Lung (tissue), 12 donors: ENCODE results near the gene HAPSTR1. TPM values are rescaled to one million over a fixed set of nuclear protein-coding genes. Genes with fewer than 3 reads are reported as not detected.

Experiments used
- ATAC-seq: fragments of 200-7000 bp; cut with Tn5 transposase; one replicate; pipeline ENCODE4 v1.9.1; 2020; ENCODE audit warnings: moderate number of reproducible peaks; ENCODE audit not compliant: insufficient read depth, low FRiP score
- DNase-seq, 3 donors: peaks; one replicate each; pipeline ENCODE4 v3.0.0-alpha.2; 2013 to 2017
- H3K27ac ChIP-seq, 2 donors: one replicate each; pipeline ENCODE4 v1.5.1; 2013; ENCODE audit warnings: mild to moderate bottlenecking in 2 of 2, moderate library complexity in 2 of 2, control low read depth in 1 of 2, inconsistent platforms in 1 of 2, low read depth in 1 of 2, low read length in 1 of 2
- H3K27me3 ChIP-seq, 3 donors: one replicate each; pipeline ENCODE4 v1.5.1; 2013; ENCODE audit warnings: low read length in 2 of 3; ENCODE audit not compliant: control insufficient read depth in 3 of 3, insufficient read depth in 3 of 3
- H3K36me3 ChIP-seq, 4 donors: one replicate each; pipeline ENCODE4 v1.5.1; 2013; ENCODE audit warnings: low read length in 4 of 4, mild to moderate bottlenecking in 1 of 4, moderate library complexity in 1 of 4; ENCODE audit not compliant: control insufficient read depth in 4 of 4, insufficient read depth in 4 of 4
- H3K4me1 ChIP-seq, 5 donors: one replicate each; pipeline ENCODE4 v1.5.1; 2013; ENCODE audit warnings: low read length in 5 of 5, mild to moderate bottlenecking in 2 of 5, moderate library complexity in 1 of 5; ENCODE audit not compliant: control insufficient read depth in 5 of 5, insufficient read depth in 5 of 5
- H3K4me3 ChIP-seq: one replicate; pipeline ENCODE4 v1.5.1; 2013; ENCODE audit warnings: mild to moderate bottlenecking, control low read depth, moderate library complexity
- H3K9ac ChIP-seq, 2 donors: one replicate each; pipeline ENCODE4 v1.5.1; 2013; ENCODE audit warnings: low read length in 2 of 2, control low read depth in 1 of 2; ENCODE audit not compliant: insufficient read depth in 1 of 2
- H3K9me3 ChIP-seq, 4 donors: one replicate each; pipeline ENCODE4 v1.5.1; 2013; ENCODE audit warnings: low read length in 3 of 4, mild to moderate bottlenecking in 1 of 4, moderate library complexity in 1 of 4; ENCODE audit not compliant: control insufficient read depth in 4 of 4, insufficient read depth in 3 of 4
- WGBS, 2 donors: extraction: QIAGEN DNeasy Blood & Tissue Kit; methylation state at CpG; one replicate each; pipeline ENCODE4 v1.1.7; 2013; 5-methylcytosine and 5-hydroxymethylcytosine counted together
- polyA plus RNA-seq, 2 donors: library from polyadenylated mRNA; stranded (reverse); fragments of 200-250 nt; gene quantifications; one replicate each; pipeline ENCODE4 v1.2.1, GENCODE V29; 2013
- total RNA-seq, 2 donors: library from RNA; depleted of rRNA in 1 of 2; stranded (reverse); fragments of >200 nt in 1 of 2; gene quantifications; one replicate each; pipeline ENCODE4 v1.2.1, GENCODE V29; 2014 to 2021
- TF ChIP-seq, protein P1 (sequence below): IDR thresholded peaks from 2 replicates; pipeline ENCODE4 v1.5.1; 2012; ENCODE audit warnings: mild to moderate bottlenecking; ENCODE audit errors: control extremely low read depth, extremely low read depth
- donor health status: control.
- donor health status: control.
- donor health status: Bipolar disorder and iron deficiency.
- donor health status: healthy.
- donor health status: DM: yes; HTN: yes; CAD: no.

Gene HAPSTR1
- total and polyA plus RNA-seq, 4 donors, result 10.1 to 81.7 (median 40.6) TPM

DNA sequence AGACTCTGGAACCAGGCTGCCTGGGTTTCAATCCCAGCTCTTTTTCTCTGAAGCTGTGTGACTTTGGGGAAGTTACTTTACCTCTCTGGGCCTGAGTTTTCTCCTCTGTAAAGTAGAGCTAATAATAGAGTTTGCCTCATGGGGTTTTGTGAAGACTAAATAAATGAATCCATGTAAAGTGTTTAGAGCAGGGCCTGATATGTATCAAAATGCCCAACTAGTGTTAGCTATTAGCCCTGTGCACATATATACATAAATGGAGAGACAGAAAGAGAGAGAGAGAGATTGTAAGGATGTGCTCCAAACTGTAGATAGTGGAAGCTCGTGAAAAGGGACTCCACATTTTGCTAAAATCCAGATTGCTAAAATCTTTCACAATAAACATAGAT, 44.8 kb upstream of the HAPSTR1 start:
- Histone ChIP-seq H3K9ac (no peak overlapping the region), H3K27ac (no peak overlapping the region), H3K36me3 (no peaks in the 10 kb centered on the region), H3K4me3 (no peak overlapping the region), H3K27me3 (no peaks in the 10 kb centered on the region), H3K4me1 (peaks cover 0 to 10% (median 0%) of the 10 kb centered on the region in 5 donors), H3K9me3 (peaks cover 0 to 4% (median 1%) of the 10 kb centered on the region in 4 donors)
- DNase-seq (no peak), ATAC-seq (no peak)
- TF ChIP-seq, protein P1, sequence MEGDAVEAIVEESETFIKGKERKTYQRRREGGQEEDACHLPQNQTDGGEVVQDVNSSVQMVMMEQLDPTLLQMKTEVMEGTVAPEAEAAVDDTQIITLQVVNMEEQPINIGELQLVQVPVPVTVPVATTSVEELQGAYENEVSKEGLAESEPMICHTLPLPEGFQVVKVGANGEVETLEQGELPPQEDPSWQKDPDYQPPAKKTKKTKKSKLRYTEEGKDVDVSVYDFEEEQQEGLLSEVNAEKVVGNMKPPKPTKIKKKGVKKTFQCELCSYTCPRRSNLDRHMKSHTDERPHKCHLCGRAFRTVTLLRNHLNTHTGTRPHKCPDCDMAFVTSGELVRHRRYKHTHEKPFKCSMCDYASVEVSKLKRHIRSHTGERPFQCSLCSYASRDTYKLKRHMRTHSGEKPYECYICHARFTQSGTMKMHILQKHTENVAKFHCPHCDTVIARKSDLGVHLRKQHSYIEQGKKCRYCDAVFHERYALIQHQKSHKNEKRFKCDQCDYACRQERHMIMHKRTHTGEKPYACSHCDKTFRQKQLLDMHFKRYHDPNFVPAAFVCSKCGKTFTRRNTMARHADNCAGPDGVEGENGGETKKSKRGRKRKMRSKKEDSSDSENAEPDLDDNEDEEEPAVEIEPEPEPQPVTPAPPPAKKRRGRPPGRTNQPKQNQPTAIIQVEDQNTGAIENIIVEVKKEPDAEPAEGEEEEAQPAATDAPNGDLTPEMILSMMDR, result no peak
- 97 to 100% methylated on average over 1 of the region's 1 CpG for WGBS, 2 donors

DNA sequence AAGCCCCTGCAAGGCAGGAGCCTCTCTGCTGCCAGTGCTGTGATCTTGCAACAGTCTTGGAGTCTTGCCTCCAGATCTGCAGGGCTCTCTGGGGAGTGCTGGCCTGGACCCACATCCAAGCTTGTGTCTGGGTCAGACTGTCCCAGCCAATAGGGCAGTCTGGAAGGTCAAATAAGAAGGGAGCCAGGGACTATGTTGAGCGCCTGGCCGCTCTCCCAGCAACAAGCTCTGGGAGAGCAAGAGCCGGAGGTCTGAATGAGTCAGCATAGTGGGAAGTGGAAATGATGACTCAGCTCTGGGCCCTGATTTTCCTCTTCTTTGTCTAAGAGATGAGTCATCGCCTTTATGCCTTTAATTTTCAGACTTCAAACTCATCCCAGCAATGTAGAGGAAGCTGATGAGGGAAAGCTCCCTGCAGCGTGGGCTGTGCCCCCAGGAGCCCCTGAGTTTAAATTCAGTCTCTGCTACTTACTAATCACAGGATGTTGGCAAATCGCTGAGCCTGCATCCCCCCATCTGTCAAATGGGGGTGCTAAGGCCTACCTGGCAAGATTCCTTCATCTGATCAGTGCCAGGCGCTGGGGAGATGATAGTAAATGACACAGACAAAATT, 43.6 kb upstream of the HAPSTR1 start:
- Histone ChIP-seq H3K27ac (peak overlapping the region; percentile 74 to 79), H3K9ac (no peak overlapping the region), H3K27me3 (no peaks in the 10 kb centered on the region), H3K9me3 (peaks cover 0 to 4% (median 0%) of the 10 kb centered on the region in 4 donors), H3K4me3 (no peak overlapping the region), H3K4me1 (peaks cover 0 to 10% (median 0%) of the 10 kb centered on the region in 5 donors), H3K36me3 (no peaks in the 10 kb centered on the region)
- TF ChIP-seq, protein P1, result no peak
- ATAC-seq, result peak; percentile 92
- 22 to 24% methylated on average over 7 of the region's 7 CpGs for WGBS, 2 donors
- DNase-seq, result peak; percentile 30 to 67 (median 57)

DNA sequence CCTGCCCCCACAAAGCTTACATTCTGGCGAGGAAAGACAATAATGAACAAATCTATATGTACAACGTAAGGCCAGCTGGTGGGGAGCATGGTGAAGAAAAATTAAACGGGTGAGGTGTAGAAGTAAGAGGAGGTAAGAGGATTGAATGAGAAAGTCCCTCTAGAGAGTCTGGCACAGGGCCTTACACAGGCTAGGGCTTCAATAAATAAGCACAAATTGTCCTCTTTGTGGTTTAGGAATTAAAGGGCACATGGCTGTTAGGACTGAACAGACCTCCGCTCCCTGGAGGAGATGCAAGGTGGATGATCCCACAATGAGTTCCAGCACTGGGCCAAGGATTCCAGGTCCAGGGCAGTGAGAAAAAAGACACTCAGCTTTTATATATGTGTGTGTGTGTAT, 43.1 kb upstream of the HAPSTR1 start:
- Histone ChIP-seq H3K4me1 (peaks cover 0 to 10% (median 0%) of the 10 kb centered on the region in 5 donors), H3K4me3 (no peak overlapping the region), H3K9me3 (peaks cover 0 to 4% (median 0%) of the 10 kb centered on the region in 4 donors), H3K27me3 (no peaks in the 10 kb centered on the region), H3K27ac (peak overlapping the region; percentile 74 to 79), H3K9ac (no peak overlapping the region), H3K36me3 (no peaks in the 10 kb centered on the region)
- 86 to 92% methylated on average over 4 of the region's 4 CpGs for WGBS, 2 donors
- peak; percentile 25 for ATAC-seq
- TF ChIP-seq, protein P1, result no peak
- DNase-seq, result no peak
